ENCODE measurements around the gene CHN2.

GRCh38 chr7:29413626-29414136 is 219.1 kb downstream of the CHN2 start:
- TF ChIP-seq POLR2A (IDR thresholded peaks at IDR 0.05; ENCODE audit: low read depth, low read length) (no peak), POLR2AphosphoS5 (IDR thresholded peaks at IDR 0.05; ENCODE audit: low read depth, low read length) (no peak), SPI1 (IDR thresholded peaks at IDR 0.05; ENCODE audit: low read depth, low read length) (no peak), TAF1 (IDR thresholded peaks at IDR 0.05; ENCODE audit: low read depth, low read length) (no peak)
